Nephron (organoid): ENCODE results near the gene DUSP1.

Experiments used
- H3K27ac Mint-ChIP-seq, 3 experiments: 2 replicates each; pipeline ENCODE4 v1.8.0; 2020; ENCODE audit warnings: mixed read lengths in 3 of 3, mild to moderate bottlenecking in 2 of 3, moderate library complexity in 1 of 3
- H3K27me3 Mint-ChIP-seq: 2 replicates; pipeline ENCODE4 v1.8.0; 2021; ENCODE audit warnings: low read depth, mild to moderate bottlenecking, moderate library complexity, mixed read lengths
- H3K36me3 Mint-ChIP-seq: 2 replicates; pipeline ENCODE4 v1.8.0; 2020; ENCODE audit warnings: low read depth, mixed read lengths
- H3K4me1 Mint-ChIP-seq: 2 replicates; pipeline ENCODE4 v1.8.0; 2020; ENCODE audit warnings: mixed read lengths
- H3K4me3 Mint-ChIP-seq, 3 experiments: 2 replicates each; pipeline ENCODE4 v1.8.0; 2020; ENCODE audit warnings: mild to moderate bottlenecking in 3 of 3, mixed read lengths in 3 of 3, moderate library complexity in 2 of 3
- H3K9me3 Mint-ChIP-seq: 2 replicates; pipeline ENCODE4 v1.8.0; 2020; ENCODE audit warnings: mixed read lengths
- TF ChIP-seq, protein P1 (sequence below), 3 experiments: fragments of 200-600 bp; sonication (generic); IDR thresholded peaks; one replicate each; pipeline ENCODE4 v1.5.0; 2021; ENCODE audit warnings: antibody characterized with exemption in 3 of 3; ENCODE audit not compliant: unreplicated experiment in 3 of 3

The DUSP1 gene

DNA sequence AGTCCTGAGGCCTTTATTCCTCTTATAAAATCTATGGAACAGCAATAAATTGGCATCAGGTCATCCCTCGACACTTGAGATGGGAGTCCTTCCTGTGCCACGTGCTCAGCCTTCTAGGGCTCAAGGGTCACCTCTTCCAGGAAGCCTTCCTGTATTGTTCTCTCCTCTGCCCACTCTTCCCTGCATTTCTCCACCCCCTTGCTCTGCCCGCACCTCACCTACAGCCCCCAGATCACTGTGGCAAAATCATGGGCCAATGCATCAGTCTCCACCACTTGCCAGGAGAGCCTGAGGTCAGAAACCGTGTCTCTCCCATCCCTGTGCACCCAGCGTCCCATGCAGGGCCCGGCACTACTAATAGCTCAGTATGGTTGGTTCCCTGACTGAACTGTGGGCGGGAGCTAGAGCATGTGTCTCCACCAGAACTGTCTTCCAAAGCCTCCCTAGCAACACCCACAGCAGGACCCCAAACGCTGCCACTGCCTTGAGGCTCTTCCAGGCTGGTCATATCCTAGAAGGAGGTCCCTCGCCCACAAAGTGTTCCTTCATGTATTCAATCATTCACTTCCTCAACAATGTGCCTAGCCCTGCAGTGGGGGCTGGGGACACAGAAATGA lies 13.5 kb downstream of the DUSP1 start:
- H3K4me3 Mint-ChIP-seq: no peak overlapping the region
- peaks cover 5% of the 10 kb centered on the region for H3K36me3 Mint-ChIP-seq
- peaks cover 11% of the 10 kb centered on the region for H3K4me1 Mint-ChIP-seq
- TF ChIP-seq, protein P1, sequence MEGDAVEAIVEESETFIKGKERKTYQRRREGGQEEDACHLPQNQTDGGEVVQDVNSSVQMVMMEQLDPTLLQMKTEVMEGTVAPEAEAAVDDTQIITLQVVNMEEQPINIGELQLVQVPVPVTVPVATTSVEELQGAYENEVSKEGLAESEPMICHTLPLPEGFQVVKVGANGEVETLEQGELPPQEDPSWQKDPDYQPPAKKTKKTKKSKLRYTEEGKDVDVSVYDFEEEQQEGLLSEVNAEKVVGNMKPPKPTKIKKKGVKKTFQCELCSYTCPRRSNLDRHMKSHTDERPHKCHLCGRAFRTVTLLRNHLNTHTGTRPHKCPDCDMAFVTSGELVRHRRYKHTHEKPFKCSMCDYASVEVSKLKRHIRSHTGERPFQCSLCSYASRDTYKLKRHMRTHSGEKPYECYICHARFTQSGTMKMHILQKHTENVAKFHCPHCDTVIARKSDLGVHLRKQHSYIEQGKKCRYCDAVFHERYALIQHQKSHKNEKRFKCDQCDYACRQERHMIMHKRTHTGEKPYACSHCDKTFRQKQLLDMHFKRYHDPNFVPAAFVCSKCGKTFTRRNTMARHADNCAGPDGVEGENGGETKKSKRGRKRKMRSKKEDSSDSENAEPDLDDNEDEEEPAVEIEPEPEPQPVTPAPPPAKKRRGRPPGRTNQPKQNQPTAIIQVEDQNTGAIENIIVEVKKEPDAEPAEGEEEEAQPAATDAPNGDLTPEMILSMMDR (IDR thresholded peaks at IDR 0.05; ENCODE audit: unreplicated experiment in 3 of 3): no peak
- H3K9me3 Mint-ChIP-seq: peaks cover 27% of the 10 kb centered on the region
- H3K27me3 Mint-ChIP-seq: peaks cover 4% of the 10 kb centered on the region
- no peak overlapping the region for H3K27ac Mint-ChIP-seq

DNA sequence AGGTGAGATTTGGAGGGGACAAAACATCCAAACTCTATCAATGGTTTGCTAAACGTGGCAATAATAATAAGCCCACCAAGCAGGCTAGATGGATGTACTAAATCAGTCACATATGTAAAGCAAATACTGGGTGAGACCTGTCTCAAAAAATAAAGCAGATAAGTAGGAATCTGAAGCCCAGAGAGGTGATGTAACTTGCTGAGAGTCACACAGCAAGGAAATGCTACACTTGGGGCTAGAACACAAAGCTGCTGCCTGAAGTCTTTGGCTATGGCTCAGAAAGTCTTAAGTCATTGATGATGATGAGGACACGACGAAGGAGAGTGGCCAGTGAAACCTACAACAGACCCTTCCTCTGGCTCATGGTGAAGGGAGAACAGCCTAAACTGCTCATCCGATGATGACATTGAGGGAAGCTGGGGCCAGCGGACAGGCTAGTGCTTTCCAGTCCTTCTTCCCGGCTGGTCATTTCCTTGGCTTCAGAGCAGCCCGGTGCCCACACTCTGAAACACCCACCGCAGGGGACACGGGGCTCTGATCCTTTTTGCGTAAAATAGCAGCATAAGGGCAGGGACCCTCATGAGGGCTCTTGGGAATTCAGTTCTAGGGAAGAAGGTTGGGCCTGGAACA lies 14.1 kb downstream of the DUSP1 start:
- Mint-ChIP-seq H3K4me1 (peaks cover 11% of the 10 kb centered on the region), H3K9me3 (peaks cover 27% of the 10 kb centered on the region), H3K27me3 (peaks cover 4% of the 10 kb centered on the region), H3K36me3 (peaks cover 5% of the 10 kb centered on the region), H3K27ac (no peak overlapping the region), H3K4me3 (no peak overlapping the region)
- TF ChIP-seq, protein P1 (IDR thresholded peaks at IDR 0.05; ENCODE audit: unreplicated experiment in 3 of 3): no peak

DNA sequence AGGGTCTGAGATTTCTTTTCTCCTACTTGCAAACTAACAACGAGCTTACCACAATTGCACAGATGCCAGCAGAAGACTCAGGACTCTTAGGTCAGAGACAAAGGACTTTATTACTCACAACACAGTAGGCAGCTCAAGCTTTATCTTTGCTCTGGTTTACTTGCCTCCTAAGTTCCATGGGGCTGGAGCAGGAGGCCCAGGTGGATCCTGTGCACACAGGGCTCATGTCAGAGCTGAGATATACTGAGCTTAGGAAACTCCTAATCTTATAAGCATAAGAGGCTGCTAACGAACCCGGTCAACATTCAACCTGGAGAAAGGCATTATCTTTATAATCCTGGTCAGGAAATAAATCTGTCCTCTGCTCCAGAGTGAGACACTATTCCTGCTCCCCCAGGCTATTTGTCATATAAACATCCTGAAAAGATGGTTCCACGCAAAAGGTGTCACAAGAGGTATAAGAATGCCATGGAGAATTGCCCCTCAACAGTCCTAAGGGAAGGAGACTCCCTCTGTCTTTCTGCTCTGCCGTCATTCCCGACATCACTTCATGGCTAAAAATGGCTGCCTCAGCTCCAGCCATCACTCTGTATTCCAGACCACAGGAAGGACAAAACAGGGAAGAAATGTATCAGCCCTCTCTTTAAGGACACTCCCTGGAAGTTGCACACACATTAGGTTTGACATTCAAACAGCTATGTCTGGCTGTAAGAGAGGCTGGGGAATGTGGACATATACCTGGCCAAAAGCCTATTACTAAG lies 16.2 kb downstream of the DUSP1 start:
- peaks cover 5% of the 10 kb centered on the region for H3K36me3 Mint-ChIP-seq
- no peak overlapping the region for H3K27ac Mint-ChIP-seq
- TF ChIP-seq, protein P1 (IDR thresholded peaks at IDR 0.05; ENCODE audit: unreplicated experiment in 3 of 3): no peak
- H3K27me3 Mint-ChIP-seq: peaks cover 4% of the 10 kb centered on the region
- peaks cover 24% of the 10 kb centered on the region for H3K4me1 Mint-ChIP-seq
- no peak overlapping the region for H3K4me3 Mint-ChIP-seq
- H3K9me3 Mint-ChIP-seq: peaks cover 14% of the 10 kb centered on the region

DNA sequence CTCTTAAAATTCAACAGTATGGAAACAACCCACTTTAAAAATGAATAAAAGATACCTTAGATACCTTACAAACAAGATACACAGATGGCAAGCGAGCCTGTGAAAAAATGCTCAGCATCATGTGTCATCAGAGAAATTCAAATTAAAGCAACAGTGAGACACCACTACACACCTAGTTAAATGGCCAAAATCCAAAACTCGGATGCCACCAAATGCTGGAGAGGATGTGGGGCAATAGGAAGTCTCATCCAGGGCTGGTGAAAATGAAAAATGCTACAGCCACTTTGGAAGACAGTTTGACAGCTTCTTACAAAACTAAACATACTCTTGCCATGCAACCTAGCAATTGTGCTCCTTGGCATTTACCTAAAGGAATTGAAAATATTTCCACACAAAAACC lies 17.9 kb downstream of the DUSP1 start:
- H3K27me3 Mint-ChIP-seq: peaks cover 4% of the 10 kb centered on the region
- H3K9me3 Mint-ChIP-seq: peaks cover 4% of the 10 kb centered on the region
- H3K36me3 Mint-ChIP-seq: no peaks in the 10 kb centered on the region
- H3K27ac Mint-ChIP-seq: no peak overlapping the region
- H3K4me3 Mint-ChIP-seq: no peak overlapping the region
- peaks cover 18% of the 10 kb centered on the region for H3K4me1 Mint-ChIP-seq
- TF ChIP-seq, protein P1 (IDR thresholded peaks at IDR 0.05; ENCODE audit: unreplicated experiment in 3 of 3): no peak

DNA sequence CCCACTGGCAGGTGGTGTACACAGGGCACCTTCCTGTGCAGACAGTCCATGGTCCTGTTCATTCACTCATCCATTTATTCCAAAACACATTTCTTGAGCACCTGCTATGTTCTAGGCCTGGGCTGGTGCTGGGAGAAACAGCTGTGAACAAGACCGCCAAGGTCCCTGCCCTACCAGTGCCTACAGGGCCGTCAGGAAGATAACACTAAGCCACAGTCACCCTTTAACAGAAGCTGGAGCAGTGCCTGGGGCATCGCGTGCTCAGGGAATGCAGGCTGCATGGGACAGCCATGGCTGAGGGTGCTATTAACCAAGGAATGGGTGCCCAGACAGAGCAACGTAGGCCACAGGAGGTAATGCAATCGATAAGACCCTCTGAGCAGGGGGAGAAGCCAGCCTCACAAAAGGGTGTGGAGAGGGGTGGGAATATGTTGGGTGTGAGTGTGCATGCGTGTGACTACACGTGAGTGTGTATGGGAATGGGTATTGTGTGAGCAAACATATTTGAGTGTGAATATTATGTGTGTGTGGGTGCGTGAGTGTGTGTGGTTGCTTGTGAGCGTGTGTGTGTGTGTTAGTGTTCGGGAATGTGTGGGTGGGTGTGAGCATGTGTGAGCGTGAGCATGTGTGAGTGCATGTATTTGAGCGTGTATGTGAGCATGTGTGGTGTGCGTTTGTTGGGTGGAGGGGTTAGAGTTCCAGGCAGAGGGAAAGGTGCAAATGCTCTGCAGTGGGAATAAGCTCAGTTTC lies 19.1 kb downstream of the DUSP1 start:
- TF ChIP-seq, protein P1 (IDR thresholded peaks at IDR 0.05; ENCODE audit: unreplicated experiment in 3 of 3): no peak
- H3K36me3 Mint-ChIP-seq: no peaks in the 10 kb centered on the region
- no peaks in the 10 kb centered on the region for H3K27me3 Mint-ChIP-seq
- H3K4me3 Mint-ChIP-seq: no peak overlapping the region
- H3K4me1 Mint-ChIP-seq: peaks cover 15% of the 10 kb centered on the region
- peaks cover 5% of the 10 kb centered on the region for H3K9me3 Mint-ChIP-seq
- H3K27ac Mint-ChIP-seq: no peak overlapping the region
